D341Med (cell line): ENCODE results near the gene ZCCHC2.

Source experiments
- DNase-seq: peaks from one replicate; pipeline ENCODE4 v3.0.0; 2012; ENCODE audit warnings: low spot score

ZCCHC2 gene

GRCh38 chr18:62578980-62579511 lies 56.2 kb downstream of the ZCCHC2 start:
- DNase-seq: no peak

- no peak for DNase-seq
Measured at GRCh38 chr18:62583376-62583775, 60.6 kb downstream of the ZCCHC2 start.

- peak; percentile 93 for DNase-seq
Measured at GRCh38 chr18:62584241-62585120, 61.7 kb downstream of the ZCCHC2 start.

- DNase-seq: no peak
Measured at GRCh38 chr18:62585274-62586150, 62.7 kb downstream of the ZCCHC2 start.

GRCh38 chr18:62586151-62586774 lies 63.4 kb downstream of the ZCCHC2 start:
- peak; percentile 90 for DNase-seq

GRCh38 chr18:62586781-62587487 lies 64.1 kb downstream of the ZCCHC2 start:
- peak; percentile 34 for DNase-seq

GRCh38 chr18:62587689-62588088 lies 64.9 kb downstream of the ZCCHC2 start:
- peak; percentile 18 for DNase-seq

GRCh38 chr18:62588217-62588616 lies 65.4 kb downstream of the ZCCHC2 start:
- DNase-seq: peak; percentile 9

- no peak for DNase-seq
Measured at GRCh38 chr18:62590799-62591590, 68.2 kb downstream of the ZCCHC2 start.

GRCh38 chr18:62596145-62597005 lies 73.5 kb downstream of the ZCCHC2 start:
- peak; percentile 74 for DNase-seq

- DNase-seq: no peak
Measured at GRCh38 chr18:62601871-62602270, 79.0 kb downstream of the ZCCHC2 start.

GRCh38 chr18:62602706-62603105 lies 79.9 kb downstream of the ZCCHC2 start:
- DNase-seq: no peak

- no peak for DNase-seq
Measured at GRCh38 chr18:62603211-62603610, 80.4 kb downstream of the ZCCHC2 start.

GRCh38 chr18:62603979-62604378 lies 81.2 kb downstream of the ZCCHC2 start:
- DNase-seq: no peak

- no peak for DNase-seq
Measured at GRCh38 chr18:62605685-62606084, 82.9 kb downstream of the ZCCHC2 start.

- DNase-seq: no peak
Measured at GRCh38 chr18:62606106-62606505, 83.3 kb downstream of the ZCCHC2 start.

GRCh38 chr18:62607302-62607701 lies 84.5 kb downstream of the ZCCHC2 start:
- DNase-seq: no peak

- DNase-seq: no peak
Measured at GRCh38 chr18:62607708-62608428, 85.0 kb downstream of the ZCCHC2 start.

- no peak for DNase-seq
Measured at GRCh38 chr18:62609764-62610163, 86.9 kb downstream of the ZCCHC2 start.
